Measurements from ENCODE around the gene ZNF407.

- TF ChIP-seq CTCF (conservative IDR thresholded peaks at IDR 0.05 in 1 of 2, IDR thresholded peaks at IDR 0.05 in 1 of 2; ENCODE audit: extremely low read depth in 1 of 2, insufficient read depth in 1 of 2, low read depth in 1 of 2, low read length in 2 of 2) (no peak), EZH2 (IDR thresholded peaks at IDR 0.05; ENCODE audit: borderline replicate concordance, low read length) (no peak)
These were observed 205.4 kb downstream of the ZNF407 start for GRCh38 chr18:74803117-74803516.
